ENCODE measurements around the gene THSD7B.

Gene THSD7B

DNA sequence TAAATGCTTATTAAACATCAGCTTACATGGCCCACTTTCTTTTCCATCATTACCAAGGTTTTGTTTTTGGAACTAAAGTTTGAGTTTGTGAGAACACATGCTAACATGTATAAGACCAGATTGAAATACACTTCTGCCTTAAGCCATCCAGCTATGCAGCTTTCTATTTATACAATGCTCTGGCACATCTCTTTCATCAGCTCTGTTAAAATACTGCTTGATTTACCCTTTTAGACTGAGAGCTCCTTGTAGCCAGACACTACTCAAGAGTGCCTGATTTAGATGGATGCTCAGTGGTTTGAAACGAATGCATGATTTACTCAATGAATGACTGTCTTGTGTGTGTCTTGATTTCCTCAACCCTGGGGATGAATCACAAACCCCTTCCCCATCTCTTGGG lies 392.5 kb downstream of the THSD7B start:
- H3K4me3 ChIP-seq (ENCODE audit: low read length in 2 of 2) = no peak overlapping the region
- H3K36me3 ChIP-seq (ENCODE audit: control insufficient read depth in 2 of 2, insufficient read depth in 2 of 2, low read length in 2 of 2) = no peaks in the 10 kb centered on the region
- H3K27me3 ChIP-seq (ENCODE audit: control insufficient read depth in 2 of 2, insufficient read depth in 2 of 2, low read length in 2 of 2) = no peaks in the 10 kb centered on the region
- no peak overlapping the region for H3K27ac ChIP-seq (ENCODE audit: low read depth in 2 of 2, low read length in 2 of 2)
- H3K9ac ChIP-seq (ENCODE audit: low read depth in 1 of 2, low read length in 2 of 2) = no peak overlapping the region
- no peaks in the 10 kb centered on the region for H3K9me3 ChIP-seq (ENCODE audit: control insufficient read depth in 2 of 2, low read length in 2 of 2)
- no peaks in the 10 kb centered on the region for H3K4me1 ChIP-seq (ENCODE audit: control insufficient read depth in 2 of 2, insufficient read depth in 2 of 2, low read length in 2 of 2)

DNA sequence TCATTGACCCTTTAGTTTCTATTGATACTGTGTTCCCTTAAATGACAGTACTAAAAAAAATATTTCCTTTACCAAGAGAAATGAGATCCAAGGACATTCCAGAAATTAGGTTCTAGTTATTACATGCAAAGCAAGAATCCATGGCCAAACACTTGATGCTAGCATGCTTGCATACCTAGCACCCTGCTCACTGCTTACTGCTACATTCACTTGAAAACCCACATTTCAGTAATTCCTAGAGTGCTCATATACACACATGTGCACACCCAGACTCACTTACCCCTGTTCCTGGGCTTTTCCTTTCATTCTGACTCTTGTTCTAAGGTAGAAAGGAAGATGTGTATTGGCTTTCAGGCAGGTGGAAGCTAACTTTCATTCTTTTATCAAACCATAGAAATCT lies 395.9 kb downstream of the THSD7B start:
- H3K4me1 ChIP-seq (ENCODE audit: control insufficient read depth in 2 of 2, insufficient read depth in 2 of 2, low read length in 2 of 2) = no peaks in the 10 kb centered on the region
- H3K4me3 ChIP-seq (ENCODE audit: low read length in 2 of 2) = no peak overlapping the region
- no peak overlapping the region for H3K9ac ChIP-seq (ENCODE audit: low read depth in 1 of 2, low read length in 2 of 2)
- H3K9me3 ChIP-seq (ENCODE audit: control insufficient read depth in 2 of 2, low read length in 2 of 2) = no peaks in the 10 kb centered on the region
- H3K36me3 ChIP-seq (ENCODE audit: control insufficient read depth in 2 of 2, insufficient read depth in 2 of 2, low read length in 2 of 2) = no peaks in the 10 kb centered on the region
- H3K27me3 ChIP-seq (ENCODE audit: control insufficient read depth in 2 of 2, insufficient read depth in 2 of 2, low read length in 2 of 2) = no peaks in the 10 kb centered on the region
- no peak overlapping the region for H3K27ac ChIP-seq (ENCODE audit: low read depth in 2 of 2, low read length in 2 of 2)

DNA sequence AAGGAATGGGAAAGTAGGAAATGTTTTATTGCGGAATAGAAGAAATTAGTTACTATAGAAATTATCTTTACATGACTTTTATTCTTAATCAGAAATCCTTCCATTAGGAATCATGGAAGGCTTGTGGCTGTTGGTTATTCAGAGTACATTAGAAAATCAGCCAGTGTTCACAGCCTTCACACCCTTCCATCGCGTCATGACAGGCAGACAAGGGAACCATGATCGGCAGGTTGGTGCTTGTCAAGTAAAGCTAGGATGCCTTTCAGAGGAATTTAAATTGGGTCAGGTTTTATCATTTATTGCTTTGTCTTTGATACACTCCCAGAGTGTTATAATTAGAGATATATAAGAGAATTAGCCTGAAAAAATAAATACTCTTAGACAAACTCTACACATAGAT lies 400.6 kb downstream of the THSD7B start:
- no peak overlapping the region for H3K9ac ChIP-seq (ENCODE audit: low read depth in 1 of 2, low read length in 2 of 2)
- no peaks in the 10 kb centered on the region for H3K4me1 ChIP-seq (ENCODE audit: control insufficient read depth in 2 of 2, insufficient read depth in 2 of 2, low read length in 2 of 2)
- H3K27me3 ChIP-seq (ENCODE audit: control insufficient read depth in 2 of 2, insufficient read depth in 2 of 2, low read length in 2 of 2) = no peaks in the 10 kb centered on the region
- H3K27ac ChIP-seq (ENCODE audit: low read depth in 2 of 2, low read length in 2 of 2) = no peak overlapping the region
- H3K4me3 ChIP-seq (ENCODE audit: low read length in 2 of 2) = no peak overlapping the region
- no peaks in the 10 kb centered on the region for H3K36me3 ChIP-seq (ENCODE audit: control insufficient read depth in 2 of 2, insufficient read depth in 2 of 2, low read length in 2 of 2)
- no peaks in the 10 kb centered on the region for H3K9me3 ChIP-seq (ENCODE audit: control insufficient read depth in 2 of 2, low read length in 2 of 2)

DNA sequence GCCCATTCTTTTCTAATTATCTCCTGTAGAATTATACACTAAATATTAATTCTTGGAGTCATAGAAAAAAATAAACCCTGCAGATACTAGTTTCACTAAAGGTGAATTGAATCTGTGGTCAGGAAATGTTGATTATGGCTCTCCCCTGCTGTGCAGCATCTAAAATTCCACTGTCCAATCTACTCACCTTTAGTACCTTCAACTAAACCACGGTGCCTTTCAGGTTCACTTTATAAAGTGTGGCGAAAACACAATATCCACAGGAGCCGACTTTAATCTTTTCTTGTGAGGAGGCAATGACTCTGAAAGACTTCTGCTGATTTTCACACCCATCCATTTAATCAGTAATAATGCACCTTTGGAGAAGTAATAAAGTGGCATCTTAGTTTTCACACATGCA lies 402.3 kb downstream of the THSD7B start:
- no peaks in the 10 kb centered on the region for H3K27me3 ChIP-seq (ENCODE audit: control insufficient read depth in 2 of 2, insufficient read depth in 2 of 2, low read length in 2 of 2)
- no peak overlapping the region for H3K9ac ChIP-seq (ENCODE audit: low read depth in 1 of 2, low read length in 2 of 2)

DNA sequence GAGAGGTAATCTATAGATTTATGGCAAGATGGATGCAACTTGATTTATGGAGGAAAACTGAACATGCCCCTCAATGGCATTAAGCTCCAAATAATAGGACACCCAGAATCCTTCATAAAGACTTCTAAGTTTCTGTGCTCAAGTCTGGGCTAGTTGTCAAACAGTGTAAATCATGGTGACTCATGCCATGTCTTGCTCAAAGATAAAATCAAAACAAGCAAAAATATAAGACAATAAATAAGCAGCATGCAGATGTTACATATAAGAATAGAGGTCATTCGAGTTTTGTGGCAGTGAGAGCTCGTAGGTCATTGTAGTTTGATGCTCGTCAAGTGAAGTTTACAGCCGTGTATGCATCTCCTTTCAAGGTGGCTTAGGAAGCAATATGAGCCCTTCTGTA lies 403.2 kb downstream of the THSD7B start:
- Histone ChIP-seq H3K9ac (ENCODE audit: low read depth in 1 of 2, low read length in 2 of 2) (no peak overlapping the region), H3K4me1 (ENCODE audit: control insufficient read depth in 2 of 2, insufficient read depth in 2 of 2, low read length in 2 of 2) (no peaks in the 10 kb centered on the region), H3K27ac (ENCODE audit: low read depth in 2 of 2, low read length in 2 of 2) (no peak overlapping the region), H3K36me3 (ENCODE audit: control insufficient read depth in 2 of 2, insufficient read depth in 2 of 2, low read length in 2 of 2) (no peaks in the 10 kb centered on the region), H3K9me3 (ENCODE audit: control insufficient read depth in 2 of 2, low read length in 2 of 2) (no peaks in the 10 kb centered on the region), H3K27me3 (ENCODE audit: control insufficient read depth in 2 of 2, insufficient read depth in 2 of 2, low read length in 2 of 2) (no peaks in the 10 kb centered on the region), H3K4me3 (ENCODE audit: low read length in 2 of 2) (no peak overlapping the region)

More for the DNA sequence above, 402.3 kb downstream of the THSD7B start:
- no peaks in the 10 kb centered on the region for H3K36me3 ChIP-seq (ENCODE audit: control insufficient read depth in 2 of 2, insufficient read depth in 2 of 2, low read length in 2 of 2)
- H3K4me3 ChIP-seq (ENCODE audit: low read length in 2 of 2) = no peak overlapping the region
- H3K9me3 ChIP-seq (ENCODE audit: control insufficient read depth in 2 of 2, low read length in 2 of 2) = no peaks in the 10 kb centered on the region
- H3K27ac ChIP-seq (ENCODE audit: low read depth in 2 of 2, low read length in 2 of 2) = no peak overlapping the region
- no peaks in the 10 kb centered on the region for H3K4me1 ChIP-seq (ENCODE audit: control insufficient read depth in 2 of 2, insufficient read depth in 2 of 2, low read length in 2 of 2)

DNA sequence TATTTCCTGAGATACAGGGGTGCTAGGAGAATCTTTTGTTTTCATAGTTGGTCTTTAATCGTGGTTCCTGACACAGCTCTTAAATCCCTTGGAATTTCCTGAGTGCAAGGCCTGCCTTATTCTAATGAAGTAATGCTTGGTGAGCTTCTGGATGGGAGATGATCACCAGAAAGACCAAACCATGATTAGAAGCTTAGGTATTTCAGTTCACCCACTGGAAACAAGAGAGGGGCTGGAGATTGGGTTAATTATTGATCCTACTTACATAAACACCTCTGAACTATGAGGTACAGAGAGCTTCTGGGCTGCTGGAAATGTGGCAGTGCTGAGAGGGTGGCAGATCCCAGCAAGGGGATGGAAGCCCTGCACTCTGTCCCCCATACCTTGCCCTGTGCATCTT lies 406.8 kb downstream of the THSD7B start:
- Histone ChIP-seq H3K36me3 (ENCODE audit: control insufficient read depth in 2 of 2, insufficient read depth in 2 of 2, low read length in 2 of 2) (no peaks in the 10 kb centered on the region), H3K9me3 (ENCODE audit: control insufficient read depth in 2 of 2, low read length in 2 of 2) (no peaks in the 10 kb centered on the region), H3K4me3 (ENCODE audit: low read length in 2 of 2) (no peak overlapping the region), H3K9ac (ENCODE audit: low read depth in 1 of 2, low read length in 2 of 2) (no peak overlapping the region), H3K27ac (ENCODE audit: low read depth in 2 of 2, low read length in 2 of 2) (no peak overlapping the region), H3K4me1 (ENCODE audit: control insufficient read depth in 2 of 2, insufficient read depth in 2 of 2, low read length in 2 of 2) (no peaks in the 10 kb centered on the region), H3K27me3 (ENCODE audit: control insufficient read depth in 2 of 2, insufficient read depth in 2 of 2, low read length in 2 of 2) (no peaks in the 10 kb centered on the region)

DNA sequence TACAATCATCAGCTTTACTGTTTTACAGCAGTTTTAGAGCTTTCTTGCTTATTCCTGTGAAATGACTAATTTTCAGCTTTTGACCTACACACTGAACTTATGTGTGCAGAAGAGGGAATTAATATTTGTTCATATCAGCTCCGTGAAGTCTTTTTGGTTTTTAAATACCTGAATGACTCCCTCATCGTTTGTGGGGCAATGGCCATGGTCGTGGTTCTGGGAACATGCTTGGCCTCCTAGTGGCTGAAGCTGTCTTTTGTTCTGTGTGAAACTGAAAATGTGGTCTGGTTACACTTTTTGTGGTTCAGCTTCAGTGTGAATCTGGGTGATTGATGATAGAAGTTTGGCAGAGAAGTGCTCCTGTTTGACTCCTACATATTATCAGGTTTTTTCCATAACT lies 408.1 kb downstream of the THSD7B start:
- Histone ChIP-seq H3K36me3 (ENCODE audit: control insufficient read depth in 2 of 2, insufficient read depth in 2 of 2, low read length in 2 of 2) (no peaks in the 10 kb centered on the region), H3K27me3 (ENCODE audit: control insufficient read depth in 2 of 2, insufficient read depth in 2 of 2, low read length in 2 of 2) (no peaks in the 10 kb centered on the region), H3K9me3 (ENCODE audit: control insufficient read depth in 2 of 2, low read length in 2 of 2) (no peaks in the 10 kb centered on the region), H3K4me1 (ENCODE audit: control insufficient read depth in 2 of 2, insufficient read depth in 2 of 2, low read length in 2 of 2) (no peaks in the 10 kb centered on the region), H3K4me3 (ENCODE audit: low read length in 2 of 2) (no peak overlapping the region), H3K27ac (ENCODE audit: low read depth in 2 of 2, low read length in 2 of 2) (no peak overlapping the region), H3K9ac (ENCODE audit: low read depth in 1 of 2, low read length in 2 of 2) (no peak overlapping the region)

DNA sequence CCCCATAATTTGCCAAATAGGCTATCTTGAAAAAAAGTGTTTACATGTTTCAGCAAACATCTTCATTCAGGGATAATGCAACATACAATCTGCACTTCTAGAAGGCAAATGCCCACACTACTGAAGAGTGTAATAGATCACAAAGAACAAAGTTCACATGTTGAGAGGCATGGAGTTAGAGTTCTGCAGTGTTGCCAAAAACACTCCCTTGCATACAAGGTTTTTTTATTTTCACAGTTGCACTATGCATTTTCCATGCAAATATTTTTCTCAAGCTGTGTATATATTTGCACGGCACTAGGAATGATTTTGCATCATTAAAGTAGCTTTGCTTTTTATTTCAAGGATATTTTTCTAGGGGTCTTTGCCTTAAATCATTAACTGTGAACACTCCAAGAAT lies 409.9 kb downstream of the THSD7B start:
- Histone ChIP-seq H3K9ac (ENCODE audit: low read depth in 1 of 2, low read length in 2 of 2) (no peak overlapping the region), H3K27me3 (ENCODE audit: control insufficient read depth in 2 of 2, insufficient read depth in 2 of 2, low read length in 2 of 2) (no peaks in the 10 kb centered on the region), H3K4me3 (ENCODE audit: low read length in 2 of 2) (no peak overlapping the region), H3K36me3 (ENCODE audit: control insufficient read depth in 2 of 2, insufficient read depth in 2 of 2, low read length in 2 of 2) (no peaks in the 10 kb centered on the region), H3K9me3 (ENCODE audit: control insufficient read depth in 2 of 2, low read length in 2 of 2) (no peaks in the 10 kb centered on the region), H3K27ac (ENCODE audit: low read depth in 2 of 2, low read length in 2 of 2) (no peak overlapping the region), H3K4me1 (ENCODE audit: control insufficient read depth in 2 of 2, insufficient read depth in 2 of 2, low read length in 2 of 2) (no peaks in the 10 kb centered on the region)

DNA sequence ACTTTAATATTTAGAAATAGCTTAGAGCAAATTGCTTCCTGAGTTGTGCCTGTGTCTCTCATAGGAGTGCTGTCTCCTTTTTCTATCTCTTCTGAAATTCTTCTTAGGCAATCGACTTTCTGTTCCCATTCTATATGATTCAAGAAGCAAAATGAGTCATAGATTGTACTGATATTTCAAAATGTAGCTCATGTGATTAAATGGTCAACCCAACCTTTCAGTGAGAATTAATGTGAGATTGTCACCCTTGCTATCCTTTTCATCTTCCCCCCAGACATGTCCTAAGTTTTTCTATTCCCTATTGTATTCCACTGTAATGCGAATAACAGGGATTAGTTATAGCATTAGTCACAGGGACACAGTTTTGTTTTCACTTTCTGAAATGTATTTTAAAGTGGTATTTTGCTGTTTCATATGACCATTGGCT lies 413.6 kb downstream of the THSD7B start:
- Histone ChIP-seq H3K27me3 (ENCODE audit: control insufficient read depth in 2 of 2, insufficient read depth in 2 of 2, low read length in 2 of 2) (no peaks in the 10 kb centered on the region), H3K36me3 (ENCODE audit: control insufficient read depth in 2 of 2, insufficient read depth in 2 of 2, low read length in 2 of 2) (no peaks in the 10 kb centered on the region), H3K4me3 (ENCODE audit: low read length in 2 of 2) (no peak overlapping the region), H3K27ac (ENCODE audit: low read depth in 2 of 2, low read length in 2 of 2) (no peak overlapping the region), H3K9ac (ENCODE audit: low read depth in 1 of 2, low read length in 2 of 2) (no peak overlapping the region), H3K4me1 (ENCODE audit: control insufficient read depth in 2 of 2, insufficient read depth in 2 of 2, low read length in 2 of 2) (no peaks in the 10 kb centered on the region), H3K9me3 (ENCODE audit: control insufficient read depth in 2 of 2, low read length in 2 of 2) (no peaks in the 10 kb centered on the region)

DNA sequence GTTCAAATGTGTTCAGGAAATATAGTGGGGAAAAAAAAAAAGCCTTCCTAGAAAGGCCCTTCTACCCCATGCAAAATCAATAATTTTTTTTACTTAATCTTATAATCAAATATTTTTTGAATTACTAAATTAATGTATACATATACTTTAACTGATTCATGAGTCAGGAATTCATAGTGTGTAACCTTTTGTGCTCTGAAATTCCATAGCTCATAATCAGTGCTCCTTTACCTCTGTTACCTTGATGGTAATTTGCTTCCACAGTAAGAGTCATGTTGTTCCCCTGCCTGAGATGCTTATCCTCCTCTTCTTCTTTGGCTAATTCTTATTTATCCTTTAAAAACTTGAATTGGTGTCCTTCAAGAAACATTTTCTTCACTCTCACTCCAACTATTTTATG lies 414.2 kb downstream of the THSD7B start:
- H3K4me1 ChIP-seq (ENCODE audit: control insufficient read depth in 2 of 2, insufficient read depth in 2 of 2, low read length in 2 of 2) = no peaks in the 10 kb centered on the region
- H3K27me3 ChIP-seq (ENCODE audit: control insufficient read depth in 2 of 2, insufficient read depth in 2 of 2, low read length in 2 of 2) = no peaks in the 10 kb centered on the region
- H3K4me3 ChIP-seq (ENCODE audit: low read length in 2 of 2) = no peak overlapping the region
- H3K9ac ChIP-seq (ENCODE audit: low read depth in 1 of 2, low read length in 2 of 2) = no peak overlapping the region
- H3K27ac ChIP-seq (ENCODE audit: low read depth in 2 of 2, low read length in 2 of 2) = no peak overlapping the region
- H3K9me3 ChIP-seq (ENCODE audit: control insufficient read depth in 2 of 2, low read length in 2 of 2) = no peaks in the 10 kb centered on the region
- H3K36me3 ChIP-seq (ENCODE audit: control insufficient read depth in 2 of 2, insufficient read depth in 2 of 2, low read length in 2 of 2) = no peaks in the 10 kb centered on the region

DNA sequence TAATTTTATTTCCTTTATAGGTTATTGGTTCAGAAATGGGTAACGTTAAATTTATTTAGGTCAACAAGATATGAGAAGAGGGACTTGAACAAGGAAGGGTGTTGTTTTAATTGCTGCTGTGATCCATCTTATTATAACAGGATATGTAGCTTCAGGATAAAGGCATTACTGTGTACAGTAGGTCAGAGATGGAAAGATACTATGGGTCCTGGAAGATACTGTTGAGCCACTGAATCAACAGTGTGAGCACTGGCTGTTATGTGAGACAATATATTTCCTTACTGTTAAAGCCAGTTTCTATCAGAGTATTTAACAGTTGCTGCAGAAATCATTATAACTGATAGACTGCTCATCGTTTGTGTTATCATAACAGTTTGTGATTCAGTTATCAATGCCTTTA lies 414.7 kb downstream of the THSD7B start:
- H3K9ac ChIP-seq (ENCODE audit: low read depth in 1 of 2, low read length in 2 of 2) = no peak overlapping the region
- no peak overlapping the region for H3K27ac ChIP-seq (ENCODE audit: low read depth in 2 of 2, low read length in 2 of 2)
- H3K4me3 ChIP-seq (ENCODE audit: low read length in 2 of 2) = no peak overlapping the region
- no peaks in the 10 kb centered on the region for H3K36me3 ChIP-seq (ENCODE audit: control insufficient read depth in 2 of 2, insufficient read depth in 2 of 2, low read length in 2 of 2)
- no peaks in the 10 kb centered on the region for H3K9me3 ChIP-seq (ENCODE audit: control insufficient read depth in 2 of 2, low read length in 2 of 2)
- no peaks in the 10 kb centered on the region for H3K4me1 ChIP-seq (ENCODE audit: control insufficient read depth in 2 of 2, insufficient read depth in 2 of 2, low read length in 2 of 2)
- H3K27me3 ChIP-seq (ENCODE audit: control insufficient read depth in 2 of 2, insufficient read depth in 2 of 2, low read length in 2 of 2) = no peaks in the 10 kb centered on the region
